Heart left ventricle (tissue), 13 donors: ENCODE results near the gene MOK.

Experiments used
- CTCF ChIP-seq, 12 donors: fragments of 200-600 bp; sonication (generic) in 4 of 12; IDR thresholded peaks; one replicate each; pipeline versions ENCODE4 v1.5.0 to v1.8.0; 2018 to 2022; ENCODE audit warnings: antibody characterized with exemption in 12 of 12, mild to moderate bottlenecking in 5 of 12
- POLR2A ChIP-seq, 2 donors: fragments of 450-650 bp; IDR thresholded peaks; one replicate each; pipeline ENCODE4 v1.6.1; 2017; ENCODE audit warnings: antibody characterized with exemption in 2 of 2, mild to moderate bottlenecking in 2 of 2, moderate library complexity in 2 of 2
- donor health status: ischemic (EF 13 %, LVEDD 7.1; RV severe dilation, severe dysfunction).
- donor health status: DM: no; HTN: yes; CAD: no.
- donor health status: DM: no; HTN: no; CAD: no.
- donor health status: ischemic (EF 25% LVEDD 6.9; RV normal size, moderate dysfunction).
- donor health status: ischemic (EF 25% LVEDD 5.7; RV mildly dilated, moderate dysfunction).
- donor health status: ischemic (EF 35%, LVEDD 5.7; RV mildly dilated, moderate dysfunction).
- donor health status: nonischemic (EF 11% LVEDD 7.7; RV severe dilation, severe dysfunction).
- donor health status: DM: yes; HTN: yes; CAD: no.
- donor health status: PGD.
- donor health status: ischemic (EF 29% LVEDD 5.4; RV normal size, mild dysfunction).
- donor health status: nonischemic (EF 23%, LVEDD 6.1; RV moderate dilation, normal function).

- TF ChIP-seq CTCF (IDR thresholded peaks at IDR 0.05) (no peak), POLR2A (IDR thresholded peaks at IDR 0.05) (no peak)
These were observed 49.4 kb downstream of the MOK start for GRCh38 chr14:102255401-102256190.
